Measurements from ENCODE around the gene HSD17B3. TPM values are rescaled to one million over a fixed set of nuclear protein-coding genes. Genes with fewer than 3 reads are reported as not detected.

The HSD17B3 gene
- total and polyA plus RNA-seq, 2 experiments from 2014 or later, result not detected

- TF ChIP-seq ZNF462 (CRISPR knock-in tag; IDR thresholded peaks at IDR 0.05) (no peak), ZNF331 (CRISPR knock-in tag; IDR thresholded peaks at IDR 0.05; ENCODE audit: low read depth) (no peak)
Observed at GRCh38 chr9:96255698-96256097, 46.3 kb downstream of the HSD17B3 start (continued).

DNA sequence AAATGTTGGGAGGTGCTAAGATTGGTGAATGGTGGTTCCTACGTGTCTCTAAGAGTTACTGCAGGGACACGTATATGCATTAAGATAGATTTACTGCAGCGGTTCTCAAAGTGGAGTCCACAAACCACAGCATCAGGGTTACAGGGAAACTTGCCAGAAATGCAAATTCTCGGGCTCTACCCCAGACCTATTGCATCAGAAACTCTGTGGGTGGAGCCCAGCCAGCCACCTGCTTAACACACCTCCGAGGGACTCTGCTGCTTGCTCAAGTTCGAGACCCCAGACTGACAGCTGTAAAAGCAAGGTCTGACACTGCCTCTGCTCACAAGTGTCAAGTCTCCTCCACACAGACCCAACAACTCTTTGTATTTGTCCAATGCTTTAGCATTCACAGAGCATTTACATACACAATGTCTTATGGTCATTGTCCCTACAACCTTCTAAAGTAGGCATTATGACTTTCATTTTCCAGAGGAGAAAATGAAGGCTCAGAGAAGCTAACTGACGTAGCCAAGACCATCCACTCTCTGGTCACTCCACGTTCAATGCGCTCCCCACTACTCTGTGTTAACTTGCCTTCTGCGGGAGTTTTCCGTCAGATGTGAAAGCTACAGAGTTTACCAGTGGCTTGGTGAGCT is 48.8 kb downstream of the HSD17B3 start:
- Histone ChIP-seq H3K27me3 (ENCODE audit: insufficient read depth) (no peaks in the 10 kb centered on the region), H3K9me2 (ENCODE audit: insufficient read depth) (no peaks in the 10 kb centered on the region), H3K4me2 (no peak overlapping the region), H3K27ac (ENCODE audit: low read depth) (no peak overlapping the region), H3K36me3 (ENCODE audit: insufficient read depth) (no peaks in the 10 kb centered on the region), H2AFZ (peak overlapping the region; percentile 79; the same call in 1 of the 2 replicates), H3K4me1 (ENCODE audit: insufficient read depth) (peaks cover 13% of the 10 kb centered on the region), H3F3A (replicated peaks; ENCODE audit: low read depth) (no peaks in the 10 kb centered on the region), H3K79me2 (replicated peaks; ENCODE audit: insufficient read depth) (no peaks in the 10 kb centered on the region), H3K4me3 (no peak overlapping the region), H4K20me1 (replicated peaks; ENCODE audit: insufficient read depth) (no peaks in the 10 kb centered on the region)
- peak; percentile 27; the same call in 2 of the 3 replicates for ATAC-seq
- Mint-ChIP-seq H3K9me3 (no peaks in the 10 kb centered on the region), H3K27me3 (ENCODE audit: insufficient read depth, low read depth, poor library complexity) (peaks cover 8% of the 10 kb centered on the region), H3K36me3 (ENCODE audit: low read depth) (no peaks in the 10 kb centered on the region), H3K4me3 (no peak overlapping the region), H3K4me1 (peaks cover 36% of the 10 kb centered on the region; the same call in 2 of the 3 replicates), H3K27ac (no peak overlapping the region; the same call in 1 of the 2 replicates)
- peak; percentile 45 for DNase-seq (ENCODE audit: low spot score)
- TF ChIP-seq NANOG (IDR thresholded peaks at IDR 0.05; ENCODE audit: borderline replicate concordance) (no peak), ZNF462 (CRISPR knock-in tag; IDR thresholded peaks at IDR 0.05) (no peak), EZH2phosphoT487 (IDR thresholded peaks at IDR 0.05; ENCODE audit: unreplicated experiment) (no peak), ZNF114 (CRISPR knock-in tag; IDR thresholded peaks at IDR 0.05) (no peak)

All from GM23338 (cell line).